Right kidney (tissue), 9 donors: ENCODE measurements around the gene TPBGL.

Source experiments
- DNase-seq: peaks from one replicate; pipeline ENCODE4 v3.0.0-alpha.2; 2016
- long read RNA-seq, 8 donors: transcript quantifications; one replicate each; lab custom pipeline, GENCODE V29; 2026

The TPBGL gene, protein sequence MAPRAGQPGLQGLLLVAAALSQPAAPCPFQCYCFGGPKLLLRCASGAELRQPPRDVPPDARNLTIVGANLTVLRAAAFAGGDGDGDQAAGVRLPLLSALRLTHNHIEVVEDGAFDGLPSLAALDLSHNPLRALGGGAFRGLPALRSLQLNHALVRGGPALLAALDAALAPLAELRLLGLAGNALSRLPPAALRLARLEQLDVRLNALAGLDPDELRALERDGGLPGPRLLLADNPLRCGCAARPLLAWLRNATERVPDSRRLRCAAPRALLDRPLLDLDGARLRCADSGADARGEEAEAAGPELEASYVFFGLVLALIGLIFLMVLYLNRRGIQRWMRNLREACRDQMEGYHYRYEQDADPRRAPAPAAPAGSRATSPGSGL
- long read RNA-seq, donor 1 = 0 reads
- long read RNA-seq, donor 2 = 0 reads
- long read RNA-seq, donor 3, partial matches to known transcripts = 0 of 1 reads
- long read RNA-seq, donor 3, other reads (novel, unspliced or antisense) = 0 of 1 reads
- long read RNA-seq, donor 4, partial matches to known transcripts = 0 of 1 reads
- long read RNA-seq, donor 4, other reads (novel, unspliced or antisense) = 0 of 1 reads
- long read RNA-seq, donor 5 = 0 reads
- long read RNA-seq, donor 6, partial matches to known transcripts = 0 of 1 reads
- long read RNA-seq, donor 6, other reads (novel, unspliced or antisense) = 0 of 1 reads
- long read RNA-seq, donor 7 = 0 reads
- long read RNA-seq, donor 8 = 0 reads

DNA sequence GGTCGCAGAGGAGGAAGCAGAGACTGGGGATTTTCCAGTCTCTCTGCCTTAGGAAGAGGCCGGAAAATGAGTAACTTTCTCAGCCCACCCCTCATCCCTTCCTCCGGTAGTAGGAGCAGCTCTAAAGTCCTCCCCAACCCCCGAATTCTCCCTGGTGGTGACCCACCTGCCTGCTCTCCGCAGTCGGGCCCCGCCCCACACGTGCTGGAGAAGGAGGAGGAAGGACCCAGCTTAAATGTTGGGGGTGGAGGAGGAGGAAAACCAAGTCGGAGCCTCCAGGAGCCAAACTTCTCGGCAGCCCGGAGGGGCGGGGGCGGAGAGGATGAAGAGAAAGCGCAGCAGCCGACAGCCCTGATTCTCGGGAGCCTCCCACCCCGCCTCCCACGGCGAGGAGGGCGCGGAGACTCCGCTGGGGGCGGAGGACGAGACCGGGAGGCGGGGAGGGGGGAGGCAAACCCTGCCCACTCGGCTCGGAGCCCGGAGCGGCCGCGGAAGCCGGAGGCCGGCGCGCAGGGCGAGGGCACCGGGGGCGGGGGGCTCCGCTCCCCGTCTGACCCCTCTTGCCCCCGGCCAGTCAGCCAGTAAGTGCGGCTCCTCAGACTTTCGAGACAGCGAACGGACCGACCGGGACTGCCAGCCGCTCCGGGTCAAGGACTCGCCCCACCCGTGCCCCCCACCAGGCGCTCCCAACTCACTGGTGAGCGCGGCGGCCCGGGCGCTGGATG is at the start of gene TPBGL:
Gene TPBGL, plus strand, starts transcription at position 464 of the 725 bp plus-strand sequence. CDS start 276 bp downstream, outside the sequence.
- peak; percentile 46 for DNase-seq

DNA sequence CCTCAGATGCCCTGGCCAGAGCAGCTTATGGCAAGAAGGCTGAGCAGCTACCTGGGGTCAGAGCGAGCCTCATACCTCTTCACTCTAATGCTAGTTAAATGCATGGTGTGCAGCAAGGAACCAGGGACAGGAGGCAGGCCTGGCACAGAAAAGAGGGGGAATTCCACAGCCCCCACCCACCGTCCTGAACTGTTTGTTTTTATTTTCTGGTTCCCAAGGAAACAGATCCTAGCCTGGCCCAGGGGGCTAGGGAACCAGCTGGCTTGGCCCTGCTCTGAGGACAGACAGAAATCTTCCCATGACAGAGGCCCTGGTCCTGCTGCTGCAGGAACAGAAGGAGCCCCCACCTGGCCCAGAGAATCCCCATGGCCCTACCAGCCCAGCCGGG is 49.2 kb upstream of the TPBGL start:
- DNase-seq = no peak

DNA sequence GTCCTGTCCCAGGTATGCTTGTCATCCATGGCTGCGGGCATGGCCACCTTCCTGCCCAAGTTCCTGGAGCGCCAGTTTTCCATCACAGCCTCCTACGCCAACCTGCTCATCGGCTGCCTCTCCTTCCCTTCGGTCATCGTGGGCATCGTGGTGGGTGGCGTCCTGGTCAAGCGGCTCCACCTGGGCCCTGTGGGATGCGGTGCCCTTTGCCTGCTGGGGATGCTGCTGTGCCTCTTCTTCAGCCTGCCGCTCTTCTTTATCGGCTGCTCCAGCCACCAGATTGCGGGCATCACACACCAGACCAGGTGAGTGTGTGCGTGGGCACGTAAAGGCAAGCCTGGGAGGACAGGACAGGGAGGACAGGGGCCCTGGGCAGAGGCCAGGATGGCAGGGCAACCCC is 47.3 kb upstream of the TPBGL start:
- DNase-seq = no peak

DNA sequence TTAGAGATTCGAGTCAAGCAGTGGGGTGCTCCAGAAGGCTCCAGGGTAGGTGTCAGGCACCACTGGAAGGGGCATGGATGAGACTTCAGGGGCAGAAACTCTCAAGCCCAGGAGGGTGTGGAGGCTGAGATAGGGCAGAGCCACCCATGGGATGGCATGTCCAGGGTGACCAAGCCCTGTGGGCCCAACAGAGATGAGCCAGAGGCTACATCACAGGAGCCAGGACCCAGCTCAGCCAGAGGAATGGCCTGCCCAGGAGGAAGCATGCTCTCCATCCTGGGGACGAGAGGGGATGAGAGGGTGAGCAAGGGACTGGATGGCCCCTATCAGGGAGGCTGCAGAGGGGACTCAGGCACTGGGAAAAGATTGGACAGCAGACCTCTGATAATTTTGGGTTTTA is 46.9 kb upstream of the TPBGL start:
- DNase-seq = no peak

DNA sequence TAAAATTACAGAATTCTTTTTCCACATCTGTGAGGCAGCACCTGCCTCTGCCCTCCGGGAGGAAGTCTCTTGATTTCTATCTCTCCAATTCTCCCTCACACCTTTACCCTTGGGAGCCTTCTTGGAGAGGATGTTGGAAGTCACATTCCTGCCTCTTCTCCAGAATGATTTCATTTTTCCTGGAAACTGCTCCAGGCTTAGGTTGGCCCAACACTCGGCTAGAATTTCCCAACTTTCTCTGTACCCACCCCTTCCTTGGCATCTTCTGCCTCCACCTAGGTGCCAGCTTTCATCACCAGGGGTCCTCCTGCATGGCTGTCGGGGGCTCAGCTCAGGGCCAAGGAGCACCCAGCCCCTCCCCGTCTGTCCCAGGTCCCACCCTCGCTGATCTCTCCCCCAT is 46.4 kb upstream of the TPBGL start:
- DNase-seq = no peak

DNA sequence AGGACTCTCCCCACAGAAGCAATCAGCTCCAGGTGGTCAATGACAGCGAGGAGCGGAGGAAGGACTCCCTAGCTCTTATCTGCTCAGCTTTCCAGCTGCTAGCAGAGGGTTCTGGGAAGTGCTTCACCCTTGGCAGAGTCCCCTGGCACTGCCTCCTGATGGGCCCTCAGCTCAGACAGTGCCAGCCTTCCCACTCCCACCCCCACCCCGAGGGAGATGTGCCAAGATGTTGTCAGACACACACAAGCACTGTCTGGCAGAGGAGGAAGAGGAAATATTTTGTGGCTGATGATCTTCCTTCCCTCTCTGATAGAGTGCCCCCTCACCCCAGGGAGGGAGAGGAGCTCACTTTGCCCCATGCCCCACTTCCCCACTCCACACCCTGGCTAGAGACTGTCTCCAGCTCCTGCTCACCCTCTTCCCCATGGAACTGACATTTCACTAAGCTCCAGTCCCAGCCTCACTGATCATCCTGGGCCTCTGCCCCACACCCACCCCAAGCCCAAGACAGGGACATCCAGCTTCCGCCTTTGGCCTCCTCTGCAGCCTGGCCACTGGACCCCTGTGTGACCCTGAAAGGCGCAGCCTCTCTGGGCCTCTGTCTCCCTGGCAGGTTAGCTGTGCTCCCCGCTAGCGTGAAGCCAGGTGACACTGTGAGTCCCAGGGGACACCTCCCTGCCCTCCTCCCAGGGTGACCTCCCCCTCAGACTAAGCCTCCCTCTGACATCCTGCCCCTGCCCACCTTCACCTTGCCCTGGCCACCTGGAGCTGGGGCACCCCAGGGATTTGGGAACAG is 45.2 kb upstream of the TPBGL start:
- DNase-seq = no peak

DNA sequence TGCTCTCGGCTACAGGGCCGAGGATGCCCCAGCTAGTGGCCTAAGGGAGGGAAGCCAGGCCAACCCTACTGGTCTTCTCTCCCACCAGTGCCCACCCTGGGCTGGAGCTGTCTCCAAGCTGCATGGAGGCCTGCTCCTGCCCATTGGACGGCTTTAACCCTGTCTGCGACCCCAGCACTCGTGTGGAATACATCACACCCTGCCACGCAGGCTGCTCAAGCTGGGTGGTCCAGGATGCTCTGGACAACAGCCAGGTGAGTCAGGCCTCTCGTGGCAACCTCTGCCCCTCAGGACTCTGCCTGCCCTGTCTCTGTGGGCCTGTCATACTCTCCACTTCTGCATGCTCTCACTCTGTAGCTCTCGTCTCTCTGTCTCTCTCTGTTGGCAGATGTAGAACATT is 44.1 kb upstream of the TPBGL start:
- DNase-seq = no peak

DNA sequence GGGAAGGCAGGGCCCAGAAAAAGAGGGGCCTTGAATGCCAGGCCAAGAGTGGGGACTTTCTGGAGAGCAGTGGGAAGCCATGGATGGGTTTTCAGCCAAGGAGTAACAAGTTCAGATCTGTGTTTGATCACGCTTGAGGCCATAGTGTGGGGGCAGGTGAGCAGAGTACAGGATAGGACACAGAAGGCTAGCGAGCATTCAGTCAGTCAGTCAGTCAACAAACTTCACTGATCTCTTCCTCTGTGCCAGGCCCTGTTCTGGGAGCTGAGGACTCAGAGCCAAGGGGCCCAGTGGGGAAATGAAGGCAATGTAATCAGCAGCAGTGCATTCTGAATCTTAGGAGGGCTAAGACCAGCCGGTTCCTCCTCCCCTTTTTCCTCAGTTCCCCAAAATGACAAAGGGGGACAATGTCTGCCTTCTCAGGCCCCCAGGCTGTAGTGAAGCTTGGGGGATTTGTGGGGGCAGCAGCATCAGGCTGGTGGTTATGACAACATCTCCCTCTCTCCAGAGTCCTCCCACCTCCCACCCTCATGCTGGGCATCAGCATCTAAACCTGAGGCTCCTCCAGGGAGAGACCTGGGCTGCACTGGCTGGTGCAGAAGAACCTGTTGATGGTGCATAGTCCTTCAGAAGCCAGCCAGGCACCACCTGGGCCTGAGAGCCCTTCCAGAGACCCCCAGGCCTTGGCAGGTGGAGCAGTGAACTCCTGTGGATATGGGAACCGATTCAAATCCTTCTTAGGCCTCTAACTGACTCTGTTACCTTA is 42.9 kb upstream of the TPBGL start:
- no peak for DNase-seq

DNA sequence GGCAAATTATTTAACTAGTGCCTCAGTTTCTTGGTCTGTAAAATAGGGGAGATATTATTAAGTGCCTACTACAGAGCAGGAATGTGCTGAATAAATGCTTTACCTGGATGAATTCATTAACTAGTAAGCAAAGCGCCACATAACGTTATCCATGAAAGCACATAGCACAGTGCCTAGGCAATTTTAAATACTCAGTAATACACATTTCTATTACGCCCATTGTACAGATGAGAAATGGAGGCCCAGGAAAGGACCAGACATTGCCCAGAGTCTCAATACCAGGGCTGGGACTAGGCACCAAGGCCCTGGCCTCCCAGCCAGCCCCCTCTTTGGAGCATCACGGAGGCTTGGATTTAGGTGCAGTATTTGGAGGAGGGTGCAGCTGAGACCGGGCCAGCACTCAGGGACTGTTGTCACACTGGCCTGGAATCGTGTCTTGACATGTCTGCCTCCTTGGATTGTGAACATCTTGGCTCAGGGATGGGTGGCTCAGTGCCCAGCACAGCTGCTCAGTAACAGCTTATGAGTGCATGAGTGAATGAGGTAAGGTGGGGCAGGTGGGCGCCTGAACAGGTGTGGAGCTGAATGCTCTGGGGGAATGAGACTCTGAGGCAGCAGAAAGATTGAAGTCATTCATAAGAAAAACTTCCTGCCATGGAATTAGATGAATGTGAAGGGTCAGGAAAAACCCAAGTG is 42.1 kb upstream of the TPBGL start:
- DNase-seq = no peak

DNA sequence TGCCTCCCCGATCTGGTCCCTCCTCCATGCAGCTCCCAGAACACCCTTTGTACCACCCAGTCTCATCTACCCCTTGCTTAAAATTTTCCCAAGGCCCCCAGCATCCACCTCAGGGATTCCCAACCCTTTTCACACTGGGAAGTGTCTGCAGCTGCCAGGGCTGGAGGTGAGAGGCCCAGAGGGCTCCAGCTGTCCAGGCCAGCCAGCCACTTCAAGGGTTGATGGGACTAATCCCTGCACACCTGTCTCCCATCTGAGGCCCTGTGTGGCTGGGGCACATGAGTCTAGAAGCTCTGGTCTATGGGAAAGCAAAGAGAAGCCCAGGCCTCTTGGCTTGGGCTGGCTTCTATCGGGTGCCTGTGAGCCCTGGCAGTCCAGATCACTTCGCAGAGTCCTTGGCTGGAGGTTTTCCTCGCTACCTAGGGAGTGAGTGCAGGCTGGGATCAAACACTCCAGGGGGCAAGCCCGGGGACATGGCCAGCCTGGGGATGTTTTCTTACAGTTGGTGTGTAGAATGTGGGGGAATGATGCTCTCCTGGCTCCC is 41.1 kb upstream of the TPBGL start:
- no peak for DNase-seq

DNA sequence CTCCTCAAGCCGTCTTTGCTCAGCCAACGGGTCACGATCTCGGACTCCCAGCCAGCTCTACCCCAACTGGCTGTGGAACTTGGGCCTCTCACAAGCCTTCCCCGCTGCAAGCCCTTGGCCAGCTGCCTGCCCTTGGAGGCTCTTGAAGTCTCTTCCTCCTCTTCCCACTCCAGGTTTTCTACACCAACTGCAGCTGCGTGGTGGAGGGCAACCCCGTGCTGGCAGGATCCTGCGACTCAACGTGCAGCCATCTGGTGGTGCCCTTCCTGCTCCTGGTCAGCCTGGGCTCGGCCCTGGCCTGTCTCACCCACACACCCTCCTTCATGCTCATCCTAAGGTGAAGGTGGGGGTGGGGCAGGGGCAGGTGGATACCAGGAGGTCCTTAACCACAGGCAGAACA is 40.5 kb upstream of the TPBGL start:
- no peak for DNase-seq

DNA sequence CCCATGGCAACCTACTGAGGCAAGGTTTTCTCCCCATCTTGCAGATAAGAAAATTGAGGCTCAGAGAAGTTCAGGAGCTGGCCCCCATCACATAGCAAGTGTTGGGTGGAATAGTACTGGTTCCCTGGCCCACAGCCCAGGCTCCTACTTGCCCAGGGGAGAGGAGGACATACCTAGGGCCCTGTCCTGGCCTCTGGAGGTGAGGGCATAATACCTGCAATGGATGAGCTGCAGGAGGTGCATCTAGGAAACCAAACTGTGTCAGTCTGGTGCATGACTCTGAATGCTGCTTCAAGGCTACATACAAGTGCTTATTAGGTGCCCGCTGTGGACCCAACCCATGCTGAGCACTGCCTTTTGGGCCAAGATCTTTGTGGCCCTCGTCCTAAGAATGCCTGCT is 40.0 kb upstream of the TPBGL start:
- no peak for DNase-seq

DNA sequence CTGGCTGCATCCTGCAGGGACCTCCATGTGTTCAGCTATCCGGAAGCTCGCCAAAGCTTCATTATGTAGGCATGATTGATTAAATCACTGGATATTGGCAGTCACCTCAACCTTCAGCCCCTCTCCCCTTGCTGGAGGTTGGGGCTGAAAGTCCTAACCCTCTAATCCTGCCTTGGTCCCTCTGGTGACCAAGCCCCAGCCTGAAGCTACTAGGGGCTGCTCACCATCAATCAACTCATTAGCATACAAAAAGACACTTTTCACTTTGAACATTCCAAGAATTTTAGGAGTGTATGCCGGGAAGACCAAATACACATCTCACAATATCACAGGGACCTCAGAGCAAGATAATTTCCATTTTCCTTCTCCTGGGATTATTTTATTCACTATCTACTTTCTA is 38.8 kb upstream of the TPBGL start:
- DNase-seq = no peak

DNA sequence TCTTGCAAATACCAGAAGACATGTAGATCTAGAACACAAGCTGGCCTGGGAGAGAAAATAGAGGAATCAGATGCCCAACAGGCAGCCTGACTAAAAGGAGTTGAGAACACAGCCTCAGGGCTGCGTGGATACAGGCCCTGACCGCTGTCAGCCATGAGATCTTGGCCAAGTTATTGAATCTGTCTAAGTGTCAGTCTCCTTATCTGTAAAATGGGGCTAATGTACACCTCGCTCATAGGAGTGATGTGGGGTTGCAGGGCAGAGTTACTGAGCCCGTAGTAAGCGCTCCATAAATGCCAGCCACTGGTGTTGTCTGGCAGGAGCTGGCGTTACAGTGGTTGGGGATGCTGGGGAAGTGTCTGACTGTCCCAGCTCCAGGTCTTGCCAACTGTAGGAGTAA is 38.4 kb upstream of the TPBGL start:
- no peak for DNase-seq

DNA sequence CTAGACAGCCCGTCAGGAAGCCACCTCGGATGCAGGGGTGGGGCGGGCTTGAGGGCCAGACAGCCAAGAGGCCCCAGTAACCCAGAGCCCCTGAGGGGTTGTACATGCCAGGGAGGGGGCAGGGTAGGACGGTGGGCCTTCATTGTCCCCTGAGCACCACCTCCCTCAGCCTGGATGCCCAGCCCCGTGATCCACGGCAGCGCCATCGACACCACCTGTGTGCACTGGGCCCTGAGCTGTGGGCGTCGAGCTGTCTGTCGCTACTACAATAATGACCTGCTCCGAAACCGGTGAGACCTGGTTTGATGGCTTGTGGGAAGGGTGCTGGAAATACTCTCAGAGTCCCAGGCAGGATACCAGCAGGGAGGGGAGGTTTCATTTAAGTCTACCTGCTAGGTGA is 37.4 kb upstream of the TPBGL start:
- no peak for DNase-seq

DNA sequence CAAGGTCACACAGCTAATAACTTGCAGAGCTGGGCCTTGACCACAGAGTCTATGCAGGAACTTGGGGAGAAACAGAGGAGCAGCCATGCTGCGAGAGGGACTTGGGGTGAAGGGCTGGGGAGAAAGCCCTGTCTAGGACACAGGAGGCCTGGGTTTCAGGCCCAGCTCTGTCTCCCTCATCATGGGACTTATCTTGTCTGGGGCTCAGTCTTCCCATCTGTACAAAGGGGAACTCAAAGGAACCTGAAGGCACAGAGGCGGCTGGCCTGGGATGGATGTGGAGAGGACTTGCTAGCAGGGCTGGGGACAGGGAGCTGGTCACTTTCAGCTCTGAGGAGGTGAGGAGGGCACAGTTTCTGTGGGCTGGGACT is 36.9 kb upstream of the TPBGL start:
- DNase-seq = no peak

DNA sequence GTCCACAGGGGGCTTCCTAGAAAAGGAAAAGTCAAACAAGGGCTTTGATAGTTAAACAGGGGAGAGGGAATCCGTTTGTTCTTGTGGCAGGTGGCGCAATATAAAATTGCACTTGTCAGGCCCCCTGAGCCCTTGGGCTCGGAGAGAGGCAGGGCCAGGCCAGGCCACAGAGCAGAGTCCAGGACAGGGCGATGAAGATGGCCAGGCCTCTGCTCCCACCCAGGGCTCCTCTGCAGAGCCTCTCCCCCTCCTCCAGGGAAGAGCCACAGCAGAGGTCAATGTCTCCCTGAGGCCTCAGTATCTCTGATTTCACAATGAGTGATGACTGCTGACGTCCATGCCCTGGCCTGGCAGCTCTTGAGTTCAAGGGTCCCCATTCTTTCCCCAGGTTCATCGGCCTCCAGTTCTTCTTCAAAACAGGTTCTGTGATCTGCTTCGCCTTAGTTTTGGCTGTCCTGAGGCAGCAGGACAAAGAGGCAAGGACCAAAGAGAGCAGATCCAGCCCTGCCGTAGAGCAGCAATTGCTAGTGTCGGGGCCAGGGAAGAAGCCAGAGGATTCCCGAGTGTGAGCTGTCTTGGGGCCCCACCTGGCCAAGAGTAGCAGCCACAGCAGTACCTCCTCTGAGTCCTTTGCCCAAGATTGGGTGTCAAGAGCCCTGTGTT is 36.4 kb upstream of the TPBGL start:
- DNase-seq = no peak

DNA sequence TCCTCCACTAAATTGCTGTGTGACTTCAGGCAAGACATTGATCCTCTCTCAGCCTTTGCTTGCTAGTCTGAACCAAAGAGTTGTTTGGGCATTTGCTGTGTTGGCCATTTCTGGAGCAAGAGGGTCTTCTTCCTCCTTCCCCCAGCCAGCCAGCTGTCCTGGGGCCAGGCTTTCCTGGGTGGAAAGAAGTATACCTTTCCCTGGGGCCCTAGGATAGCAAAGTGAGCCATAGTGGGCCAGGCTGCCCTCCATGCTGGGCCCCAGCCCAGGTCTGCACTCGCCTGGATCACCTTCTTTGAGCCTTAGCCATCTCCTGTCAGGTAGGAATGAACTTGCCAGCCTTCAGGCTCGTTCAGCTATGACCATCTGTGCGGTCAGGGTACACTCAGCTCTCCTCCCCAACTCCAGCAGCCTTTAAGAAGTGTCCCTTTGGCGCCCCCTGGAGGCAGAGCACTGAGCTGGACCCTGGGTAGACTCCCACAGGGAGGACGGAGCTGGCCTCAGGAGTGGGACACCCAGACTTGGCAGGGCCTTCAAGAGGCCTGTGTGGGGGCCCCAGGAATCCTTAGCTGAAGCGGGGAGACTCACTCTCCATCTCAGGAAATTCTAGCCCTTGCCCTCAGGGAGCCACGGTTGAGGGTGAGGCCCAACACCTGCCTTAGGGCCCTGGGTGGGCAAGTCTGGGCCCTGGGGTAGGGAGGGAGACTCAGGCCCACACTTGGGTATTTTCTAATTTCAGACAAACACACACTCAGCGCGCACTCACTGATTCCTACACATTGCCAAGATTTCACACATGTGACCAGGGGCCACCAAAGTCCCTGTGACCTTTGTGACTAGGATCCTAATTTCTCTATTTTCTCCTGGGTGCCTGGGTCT is 35.6 kb upstream of the TPBGL start:
- peak; percentile 57 for DNase-seq

DNA sequence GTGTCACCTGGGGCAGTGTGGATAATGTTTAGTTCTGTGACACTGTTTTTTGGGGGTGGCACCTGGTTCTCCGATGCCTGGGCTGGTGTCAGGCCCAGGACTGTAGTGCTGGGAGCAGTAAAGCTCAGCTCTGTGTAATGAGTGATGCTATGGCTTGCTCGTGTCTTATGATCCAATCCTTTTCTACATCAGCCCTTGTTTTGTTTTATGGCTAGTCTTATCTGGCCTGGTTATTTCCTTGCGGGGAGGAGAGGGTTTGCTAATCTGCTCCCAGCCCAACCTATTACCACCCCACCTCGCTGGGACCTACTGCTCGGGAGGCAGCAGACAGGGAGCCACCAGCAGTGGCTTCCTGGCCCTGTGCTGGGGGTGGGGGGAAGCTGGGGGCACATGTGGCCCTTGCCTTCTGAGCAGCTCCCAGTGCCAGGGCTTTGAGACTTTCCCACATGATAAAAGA is 35.0 kb upstream of the TPBGL start:
- no peak for DNase-seq
